Smooth muscle cell (in vitro differentiated cells): Measurements from ENCODE around the gene SYTL2. TPM values are rescaled to one million over a fixed set of nuclear protein-coding genes. Genes with fewer than 3 reads are reported as not detected.

Experiments
- DNase-seq: peaks from one replicate; lab custom pipeline; 2025; ENCODE audit not compliant: unreplicated experiment; lab: John Stamatoyannopoulos, UW
- H2AFZ ChIP-seq: fragments of 200-600 bp; sonication (generic); 2 replicates; pipeline ENCODE4 v1.6.0; 2016; ENCODE audit warnings: antibody characterized with exemption, low read depth, mild to moderate bottlenecking
- H3F3A ChIP-seq: fragments of 200-600 bp; sonication (generic); 2 replicates; pipeline ENCODE4 v1.6.0; 2017; ENCODE audit warnings: antibody characterized with exemption, low read depth
- H3K27ac ChIP-seq: fragments of 200-600 bp; sonication (generic); 2 replicates; pipeline ENCODE4 v1.5.1; 2016; ENCODE audit warnings: low read depth, mild to moderate bottlenecking
- H3K27me3 ChIP-seq: fragments of 200-600 bp; sonication (generic); 2 replicates; pipeline ENCODE4 v1.6.1; 2016; ENCODE audit warnings: low read depth, mild to moderate bottlenecking
- H3K36me3 ChIP-seq: fragments of 200-600 bp; sonication (generic); 2 replicates; pipeline ENCODE4 v1.5.1; 2016; ENCODE audit warnings: low read depth
- H3K4me1 ChIP-seq: fragments of 200-600 bp; sonication (generic); 2 replicates; pipeline ENCODE4 v1.5.1; 2016; ENCODE audit warnings: low read depth
- H3K4me2 ChIP-seq: fragments of 200-600 bp; sonication (generic); 2 replicates; pipeline ENCODE4 v1.6.0; 2016; ENCODE audit warnings: mild to moderate bottlenecking
- H3K4me3 ChIP-seq: fragments of 200-600 bp; sonication (generic); 2 replicates; pipeline ENCODE4 v1.5.1; 2016; ENCODE audit warnings: mild to moderate bottlenecking
- H3K79me2 ChIP-seq: fragments of 200-600 bp; sonication (generic); 2 replicates; pipeline ENCODE4 v1.6.0; 2016; ENCODE audit warnings: low read depth, mild to moderate bottlenecking
- H3K9ac ChIP-seq: fragments of 200-600 bp; sonication (generic); 2 replicates; pipeline ENCODE4 v1.6.0; 2016; ENCODE audit warnings: low read depth
- H3K9me3 ChIP-seq: fragments of 200-600 bp; sonication (generic); replicated peaks from 2 replicates; pipeline ENCODE4 v1.5.1; 2016; ENCODE audit warnings: low read depth
- H4K20me1 ChIP-seq: fragments of 200-600 bp; sonication (generic); 2 replicates; pipeline ENCODE4 v1.6.0; 2016; ENCODE audit warnings: low read depth
- WGBS: methylation state at CpG from one replicate; pipeline ENCODE4 v1.1.7; 2016; ENCODE audit warnings: low lambda C conversion rate; 5-methylcytosine and 5-hydroxymethylcytosine counted together
- polyA plus RNA-seq: library from polyadenylated mRNA; unstranded; fragments of >200 nt; fragmentation: Nextera tagmentation; extraction: Ambion mirVana; gene quantifications from 2 replicates; pipeline ENCODE4 v1.2.1, GENCODE V29; 2016
- total RNA-seq: library from RNA; depleted of rRNA; stranded (reverse); fragments of >200 nt; gene quantifications from 2 replicates; pipeline ENCODE4 v1.2.3, GENCODE V29; 2014
- TF ChIP-seq, protein P1 (sequence below): fragments of 200-600 bp; sonication (generic); IDR thresholded peaks from 2 replicates; pipeline ENCODE4 v1.5.1; 2017; ENCODE audit warnings: borderline replicate concordance, mild to moderate bottlenecking, antibody characterized with exemption; ENCODE audit not compliant: insufficient read depth, poor library complexity, severe bottlenecking

The SYTL2 gene
- total and polyA plus RNA-seq, 2 experiments from 2014 or later = 10.4 to 50.7 TPM

- H3K4me2 ChIP-seq = no peak overlapping the region
- 56% methylated on average over 1 of the region's 1 CpG for WGBS
- peaks cover 17% of the 10 kb centered on the region for H3K4me1 ChIP-seq
- no peak overlapping the region for H2AFZ ChIP-seq
- TF ChIP-seq, protein P1, sequence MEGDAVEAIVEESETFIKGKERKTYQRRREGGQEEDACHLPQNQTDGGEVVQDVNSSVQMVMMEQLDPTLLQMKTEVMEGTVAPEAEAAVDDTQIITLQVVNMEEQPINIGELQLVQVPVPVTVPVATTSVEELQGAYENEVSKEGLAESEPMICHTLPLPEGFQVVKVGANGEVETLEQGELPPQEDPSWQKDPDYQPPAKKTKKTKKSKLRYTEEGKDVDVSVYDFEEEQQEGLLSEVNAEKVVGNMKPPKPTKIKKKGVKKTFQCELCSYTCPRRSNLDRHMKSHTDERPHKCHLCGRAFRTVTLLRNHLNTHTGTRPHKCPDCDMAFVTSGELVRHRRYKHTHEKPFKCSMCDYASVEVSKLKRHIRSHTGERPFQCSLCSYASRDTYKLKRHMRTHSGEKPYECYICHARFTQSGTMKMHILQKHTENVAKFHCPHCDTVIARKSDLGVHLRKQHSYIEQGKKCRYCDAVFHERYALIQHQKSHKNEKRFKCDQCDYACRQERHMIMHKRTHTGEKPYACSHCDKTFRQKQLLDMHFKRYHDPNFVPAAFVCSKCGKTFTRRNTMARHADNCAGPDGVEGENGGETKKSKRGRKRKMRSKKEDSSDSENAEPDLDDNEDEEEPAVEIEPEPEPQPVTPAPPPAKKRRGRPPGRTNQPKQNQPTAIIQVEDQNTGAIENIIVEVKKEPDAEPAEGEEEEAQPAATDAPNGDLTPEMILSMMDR = no peak
- no peaks in the 10 kb centered on the region for H3K79me2 ChIP-seq
- no peaks in the 10 kb centered on the region for H3F3A ChIP-seq
- H3K9me3 ChIP-seq = no peaks in the 10 kb centered on the region
- H3K27me3 ChIP-seq = no peaks in the 10 kb centered on the region
- no peaks in the 10 kb centered on the region for H4K20me1 ChIP-seq
- H3K9ac ChIP-seq = no peak overlapping the region
- no peak overlapping the region for H3K27ac ChIP-seq
- H3K4me3 ChIP-seq = no peak overlapping the region
- DNase-seq = no peak
- no peaks in the 10 kb centered on the region for H3K36me3 ChIP-seq
Measured at GRCh38 chr11:85742873-85743275, 68.1 kb downstream of the SYTL2 start.

- Histone ChIP-seq H3K79me2 (no peaks in the 10 kb centered on the region), H3K4me2 (no peak overlapping the region), H3K9ac (no peak overlapping the region), H3F3A (no peaks in the 10 kb centered on the region), H3K4me1 (peaks cover 17% of the 10 kb centered on the region), H3K9me3 (no peaks in the 10 kb centered on the region), H2AFZ (no peak overlapping the region), H3K36me3 (no peaks in the 10 kb centered on the region), H4K20me1 (no peaks in the 10 kb centered on the region), H3K27ac (no peak overlapping the region), H3K27me3 (no peaks in the 10 kb centered on the region), H3K4me3 (no peak overlapping the region)
- TF ChIP-seq, protein P1 = no peak
- no peak for DNase-seq
- 89% methylated on average over 4 of the region's 4 CpGs for WGBS
Measured at GRCh38 chr11:85742348-85742747, 68.6 kb downstream of the SYTL2 start.

DNA sequence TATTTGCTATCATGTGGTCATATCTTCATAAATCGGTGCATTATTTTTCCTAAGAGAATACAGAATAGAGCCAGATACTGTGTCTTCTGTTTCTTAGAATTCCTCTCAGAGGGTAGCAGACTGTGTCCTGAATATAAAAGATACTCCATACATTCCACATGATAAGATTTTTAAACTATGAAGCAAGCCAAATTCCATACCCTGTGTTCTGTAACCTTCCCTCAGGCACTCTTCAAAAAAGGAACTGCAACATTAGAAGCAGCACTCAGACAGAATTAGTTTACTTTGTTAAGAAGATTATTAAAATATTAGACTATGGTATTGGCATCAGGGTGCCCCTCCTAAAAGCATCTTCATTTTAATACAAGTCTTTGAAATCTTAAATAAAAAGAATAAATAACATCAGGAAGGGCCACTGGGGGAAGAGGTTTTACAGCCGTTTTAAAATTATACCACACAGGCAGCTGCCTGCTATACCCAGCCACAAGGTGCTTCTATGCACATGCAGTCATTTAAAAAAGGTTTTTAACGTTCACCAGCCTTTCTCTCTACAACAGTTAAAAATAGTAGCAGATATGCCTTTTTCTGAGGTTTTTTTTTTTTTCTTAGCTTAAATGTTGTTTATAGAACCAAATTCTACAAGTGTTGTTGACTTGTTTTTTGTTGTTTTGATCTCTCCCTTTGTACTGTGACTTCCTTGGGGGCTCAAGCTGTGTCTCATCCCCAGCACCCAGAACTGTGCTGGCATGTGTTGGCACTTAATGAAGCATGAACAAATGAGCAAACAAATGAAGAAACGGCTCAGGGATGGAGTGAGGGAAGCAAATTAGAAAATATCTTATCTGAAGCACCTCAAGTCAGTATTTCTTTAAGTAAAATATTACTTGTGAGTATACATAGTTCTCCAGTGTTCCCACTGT is 70.2 kb downstream of the SYTL2 start:
- no peaks in the 10 kb centered on the region for H3K27me3 ChIP-seq
- no peaks in the 10 kb centered on the region for H3K36me3 ChIP-seq
- no peaks in the 10 kb centered on the region for H4K20me1 ChIP-seq
- H3K9me3 ChIP-seq = no peaks in the 10 kb centered on the region
- H3K4me3 ChIP-seq = no peak overlapping the region
- 69% methylated on average over 4 of the region's 4 CpGs for WGBS
- H3K9ac ChIP-seq = no peak overlapping the region
- H3K4me1 ChIP-seq = peaks cover 22% of the 10 kb centered on the region
- H2AFZ ChIP-seq = no peak overlapping the region
- TF ChIP-seq, protein P1 = no peak
- peak overlapping the region; percentile 55 for H3K4me2 ChIP-seq
- DNase-seq = no peak
- no peaks in the 10 kb centered on the region for H3F3A ChIP-seq
- H3K27ac ChIP-seq = no peak overlapping the region
- no peaks in the 10 kb centered on the region for H3K79me2 ChIP-seq
